NOMO-1 (cell line): ENCODE measurements around the gene NFIX.
"Not testable (repeated sequence)": the region's sequence is repeated elsewhere in the genome, so short reads cannot be mapped to it uniquely, and the experiment has no call there.

Source experiments
- DNase-seq, 2 experiments: peaks; one replicate each; lab custom pipeline; 2025; ENCODE audit not compliant: unreplicated experiment in 2 of 2; lab: John Stamatoyannopoulos, UW

The NFIX gene

GRCh38 chr19:12994701-12995595, at the start of gene NFIX:
Gene NFIX, plus strand, starts transcription at chr19:12995475. Its CDS starts 363 bp downstream, at chr19:12995838.
- peak; percentile 55 to 61 for DNase-seq

DNA sequence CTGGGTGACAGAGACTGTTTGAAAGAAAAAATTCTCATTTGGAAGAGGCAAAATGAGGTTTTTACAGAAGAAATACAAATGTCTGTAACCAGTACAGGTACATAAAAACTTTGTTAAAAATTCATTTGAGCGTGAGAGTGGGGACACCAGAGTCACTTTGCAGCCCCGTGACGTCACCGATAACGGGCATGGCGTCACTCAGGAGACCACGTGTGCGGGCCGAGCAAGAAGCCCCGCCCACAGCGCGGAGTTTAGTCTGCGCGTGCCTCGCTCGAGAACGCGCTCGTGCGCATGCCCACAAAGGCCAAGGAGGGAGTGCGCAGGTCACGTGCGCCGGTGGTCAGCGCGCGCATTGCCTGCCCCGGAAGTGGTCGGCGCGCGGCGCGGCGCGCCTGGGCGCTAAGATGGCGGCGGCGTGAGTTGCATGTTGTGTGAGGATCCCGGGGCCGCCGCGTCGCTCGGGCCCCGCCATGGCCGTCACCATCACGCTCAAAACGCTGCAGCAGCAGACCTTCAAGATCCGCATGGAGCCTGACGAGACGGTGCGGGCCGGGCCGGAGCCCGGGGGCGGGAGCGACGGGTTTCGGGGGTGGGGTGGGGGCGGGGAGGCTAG, 49.7 kb upstream of the NFIX start, which contains the start of gene RAD23A:
TSS of gene RAD23A (plus strand) at position 384 of the 613 bp plus-strand sequence. CDS start at position 471, 87 bp downstream.
- DNase-seq = peak; percentile 95 to 96

- peak; percentile 39 to 42 for DNase-seq
These were observed 49.1 kb upstream of the NFIX start for GRCh38 chr19:12946092-12946721.

DNA sequence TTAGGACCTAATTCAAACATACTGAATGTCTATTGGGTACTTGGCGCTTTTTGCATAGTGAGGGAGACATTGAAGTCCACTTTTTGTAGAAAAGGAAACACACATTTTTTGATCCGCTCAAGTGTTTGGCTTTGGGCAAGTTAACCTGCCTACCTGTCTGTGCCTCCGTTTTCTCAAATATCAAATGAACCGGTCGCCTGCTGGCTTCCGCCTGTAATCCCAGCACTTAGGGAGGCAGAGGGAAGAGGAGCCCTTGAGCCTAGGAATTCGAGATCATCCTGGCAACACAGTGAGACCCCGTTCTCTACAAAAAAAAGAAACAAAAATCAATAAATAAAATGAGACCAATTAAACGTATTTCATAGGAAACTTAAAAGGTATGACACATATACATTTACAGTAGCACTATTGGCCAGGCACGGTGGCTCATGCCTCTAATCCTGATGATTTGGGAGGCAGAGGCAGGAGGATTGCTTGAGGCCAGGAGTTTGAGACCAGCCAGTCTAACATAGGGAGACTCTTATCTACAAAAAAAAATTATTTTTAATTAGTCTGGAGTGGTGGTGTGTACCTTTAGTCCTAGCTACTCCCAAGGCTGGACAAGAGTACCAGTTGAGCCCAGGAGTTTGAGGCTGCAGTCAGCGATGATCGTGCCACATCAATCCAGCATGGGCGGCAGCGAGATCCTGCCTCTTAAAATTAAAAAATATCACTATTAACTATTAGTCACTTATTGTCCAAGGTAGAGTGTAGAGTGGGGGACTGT, 48.4 kb upstream of the NFIX start:
- no peak for DNase-seq

DNA sequence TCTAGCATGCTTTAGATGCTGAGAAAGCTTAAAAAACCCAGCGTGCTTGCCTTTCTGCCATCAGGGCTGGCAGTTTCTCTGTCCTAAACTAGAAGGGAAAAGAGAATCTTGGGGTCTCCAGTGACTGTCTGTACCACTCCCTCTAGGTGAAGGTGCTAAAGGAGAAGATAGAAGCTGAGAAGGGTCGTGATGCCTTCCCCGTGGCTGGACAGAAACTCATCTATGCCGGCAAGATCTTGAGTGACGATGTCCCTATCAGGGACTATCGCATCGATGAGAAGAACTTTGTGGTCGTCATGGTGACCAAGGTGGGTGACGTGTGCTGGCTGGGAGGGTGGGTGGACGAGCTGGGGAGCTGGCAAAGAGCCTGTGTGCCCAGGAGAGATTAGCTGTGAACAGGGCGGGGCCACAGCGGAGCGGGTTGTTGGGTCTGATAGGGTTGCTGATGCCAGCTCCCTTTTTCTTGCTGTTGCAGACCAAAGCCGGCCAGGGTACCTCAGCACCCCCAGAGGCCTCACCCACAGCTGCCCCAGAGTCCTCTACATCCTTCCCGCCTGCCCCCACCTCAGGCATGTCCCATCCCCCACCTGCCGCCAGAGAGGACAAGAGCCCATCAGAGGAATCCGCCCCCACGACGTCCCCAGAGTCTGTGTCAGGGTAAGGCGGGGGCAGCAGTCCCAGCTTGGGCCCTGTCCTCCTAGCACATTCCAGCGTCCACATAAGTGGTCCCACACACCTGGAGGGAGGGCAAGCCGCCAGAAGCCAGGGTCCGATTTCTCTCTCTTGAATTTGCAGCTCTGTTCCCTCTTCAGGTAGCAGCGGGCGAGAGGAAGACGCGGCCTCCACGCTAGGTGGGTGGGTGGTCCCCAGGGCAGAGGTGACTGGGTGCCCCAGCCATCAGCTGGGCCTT, 47.3 kb upstream of the NFIX start:
- DNase-seq = no peak

DNA sequence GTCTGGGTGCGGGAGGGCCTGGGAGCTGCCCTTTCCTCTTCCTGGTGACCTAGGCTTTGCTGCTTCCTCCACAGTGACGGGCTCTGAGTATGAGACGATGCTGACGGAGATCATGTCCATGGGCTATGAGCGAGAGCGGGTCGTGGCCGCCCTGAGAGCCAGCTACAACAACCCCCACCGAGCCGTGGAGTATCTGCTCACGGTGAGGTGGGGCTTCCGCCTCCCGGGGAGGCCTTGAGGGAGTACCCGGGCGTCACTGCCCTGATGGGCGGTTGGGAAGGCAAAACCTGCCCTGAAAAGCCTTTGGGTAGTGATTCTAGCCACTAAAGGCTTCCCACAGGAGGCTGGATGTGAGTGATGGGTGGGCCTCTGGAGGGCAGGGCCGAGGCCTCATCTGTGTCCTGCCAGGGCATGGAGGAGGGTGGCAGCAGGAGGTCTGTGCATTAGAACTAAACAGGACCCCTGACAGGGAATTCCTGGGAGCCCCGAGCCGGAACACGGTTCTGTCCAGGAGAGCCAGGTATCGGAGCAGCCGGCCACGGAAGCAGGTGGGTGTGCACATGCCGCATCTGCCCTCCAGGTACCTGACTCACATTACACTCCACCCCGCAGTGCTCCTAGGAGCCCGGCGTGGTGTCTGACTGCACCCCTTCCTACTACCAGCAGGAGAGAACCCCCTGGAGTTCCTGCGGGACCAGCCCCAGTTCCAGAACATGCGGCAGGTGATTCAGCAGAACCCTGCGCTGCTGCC, 46.5 kb upstream of the NFIX start:
- no peak for DNase-seq

- no peak for DNase-seq
These were observed 45.7 kb upstream of the NFIX start for GRCh38 chr19:12949363-12950283.

DNA sequence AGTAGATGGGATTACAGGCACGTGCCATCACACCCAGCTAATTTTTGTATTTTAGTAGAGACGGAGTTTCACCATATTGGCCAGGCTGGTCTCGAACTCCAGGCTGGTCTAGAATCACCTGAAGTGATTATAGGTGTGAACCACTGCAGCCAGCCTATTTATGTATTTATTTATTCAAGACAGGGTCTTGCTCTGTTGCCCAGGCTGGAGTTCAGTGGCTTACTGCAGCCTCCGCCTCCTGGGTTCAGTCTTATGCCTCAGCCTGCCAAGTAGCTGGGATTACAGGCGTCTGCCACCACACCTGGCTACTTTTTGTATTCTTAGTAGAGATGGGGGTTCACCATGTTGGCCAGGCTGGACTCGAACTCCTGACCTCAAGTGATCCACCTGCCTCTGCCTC, 43.2 kb upstream of the NFIX start:
- not testable (repeated sequence) for DNase-seq

DNA sequence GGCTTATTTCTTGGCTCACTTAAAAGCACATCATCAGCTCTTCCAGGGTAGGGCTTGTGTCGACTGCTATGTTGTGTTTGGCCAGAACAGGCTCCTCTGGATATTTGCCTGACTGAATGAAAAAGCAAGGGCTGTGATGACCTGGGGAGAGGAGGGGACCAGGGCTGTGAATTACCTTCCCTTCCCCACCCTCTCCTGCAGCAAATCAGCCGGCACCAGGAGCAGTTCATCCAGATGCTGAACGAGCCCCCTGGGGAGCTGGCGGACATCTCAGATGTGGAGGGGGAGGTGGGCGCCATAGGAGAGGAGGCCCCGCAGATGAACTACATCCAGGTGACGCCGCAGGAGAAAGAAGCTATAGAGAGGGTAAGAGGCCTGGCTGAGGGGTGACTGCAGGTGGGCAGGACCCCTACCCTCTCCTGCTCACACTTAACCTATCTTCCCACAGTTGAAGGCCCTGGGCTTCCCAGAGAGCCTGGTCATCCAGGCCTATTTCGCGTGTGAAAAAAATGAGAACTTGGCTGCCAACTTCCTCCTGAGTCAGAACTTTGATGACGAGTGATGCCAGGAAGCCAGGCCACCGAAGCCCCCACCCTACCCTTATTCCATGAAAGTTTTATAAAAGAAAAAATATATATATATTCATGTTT, 42.7 kb upstream of the NFIX start:
- DNase-seq = no peak

- no peak for DNase-seq
These were observed 42.0 kb upstream of the NFIX start for GRCh38 chr19:12953138-12953798.

DNA sequence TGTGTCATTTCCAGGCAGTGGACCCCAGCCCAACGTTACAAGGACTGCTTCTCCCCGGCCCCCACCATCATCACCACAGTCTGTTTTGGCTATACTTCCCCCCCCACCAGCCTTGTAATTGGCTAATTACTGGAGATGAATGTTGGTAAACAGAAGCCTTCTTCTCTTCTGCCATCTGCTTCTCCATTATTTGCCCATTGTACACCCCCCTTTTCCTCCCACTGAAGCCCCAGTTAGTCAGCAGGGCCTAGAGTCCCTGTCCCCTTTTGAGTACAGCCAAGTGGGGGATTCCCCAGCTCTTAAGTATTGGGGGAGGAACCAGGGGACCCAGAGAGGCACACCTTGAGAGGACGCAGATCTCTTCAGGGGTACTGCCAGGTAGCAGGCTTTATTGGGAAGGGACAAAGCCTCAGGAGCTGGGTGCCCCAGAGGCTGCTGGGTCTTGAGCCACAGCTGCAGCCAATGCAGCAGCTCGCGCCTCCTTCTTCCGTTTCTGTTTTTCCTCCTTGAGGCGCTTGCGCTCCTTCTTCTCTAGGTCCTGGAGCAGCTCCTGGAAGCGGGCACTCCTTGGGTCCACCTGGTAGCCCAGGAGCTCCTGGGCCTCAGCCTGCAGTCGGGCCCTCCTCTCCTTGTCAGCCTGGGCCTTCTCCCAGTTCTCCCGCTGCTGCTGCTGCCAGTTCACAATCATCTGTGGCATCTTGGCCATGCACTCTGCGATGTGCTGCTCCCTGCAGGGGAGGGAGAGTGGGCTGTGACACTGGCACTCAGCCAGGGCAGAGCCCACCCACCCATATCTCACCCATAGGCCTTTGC, 41.3 kb upstream of the NFIX start:
- DNase-seq = no peak

GRCh38 chr19:12954612-12954962, 40.7 kb upstream of the NFIX start:
- no peak for DNase-seq

DNA sequence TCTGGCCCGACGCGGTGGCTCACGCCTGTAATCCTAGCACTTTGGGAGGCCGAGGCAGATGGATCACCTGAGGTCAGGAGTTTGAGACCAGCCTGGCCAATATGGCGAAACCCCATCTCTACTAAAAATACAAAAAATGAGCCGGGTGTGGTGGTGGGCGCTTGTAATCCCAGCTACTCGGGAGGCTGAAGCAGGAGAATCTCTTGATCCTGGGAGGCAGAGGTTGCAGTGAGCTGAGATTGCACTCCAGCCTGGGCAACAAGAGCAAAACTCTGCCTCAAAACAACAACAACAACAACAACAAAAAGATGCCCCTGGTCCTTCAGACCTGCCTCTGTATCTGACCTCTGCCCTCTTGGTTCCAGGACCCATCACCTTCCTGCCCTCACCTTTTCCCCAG, 39.7 kb upstream of the NFIX start:
- DNase-seq = not testable (repeated sequence)

DNA sequence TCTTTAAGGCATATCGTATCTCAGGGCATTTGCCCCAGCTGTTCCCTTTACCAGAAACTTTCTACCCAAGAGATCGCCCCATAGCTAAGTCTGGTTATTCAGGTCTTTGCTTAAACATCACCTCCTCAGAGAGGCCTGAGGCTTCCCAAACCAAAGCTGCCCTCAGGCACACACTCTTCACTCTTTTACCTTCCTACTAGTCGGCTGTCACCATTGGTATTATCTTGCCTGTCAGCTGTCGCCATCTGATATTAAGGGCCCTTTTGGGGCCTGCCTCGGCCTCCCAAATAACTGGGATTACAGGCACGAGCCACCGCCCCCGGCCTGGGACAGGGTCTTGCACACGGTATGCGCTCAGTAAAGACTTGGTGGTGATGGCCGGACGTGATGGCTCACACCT, 39.3 kb upstream of the NFIX start:
- no peak for DNase-seq

- peak; percentile 61 to 77 for DNase-seq
These were observed 38.6 kb upstream of the NFIX start, which contains the start of gene GADD45GIP1 for GRCh38 chr19:12956446-12957388. Gene GADD45GIP1, minus strand, starts transcription at chr19:12957223. Its CDS starts 11 bp downstream, at chr19:12957212.
